DMS114 treated with DMSO at 0.1 percent for 48 hours (cell line): ENCODE measurements around the gene PRKCE.

Experiments
- DNase-seq: peaks from one replicate; lab custom pipeline; 2025; ENCODE audit not compliant: unreplicated experiment; lab: John Stamatoyannopoulos, UW

The PRKCE gene

GRCh38 chr2:45776160-45776955 lies 124.9 kb downstream of the PRKCE start:
- DNase-seq: no peak

- DNase-seq: no peak
Observed at GRCh38 chr2:45777996-45778719, 126.7 kb downstream of the PRKCE start.

GRCh38 chr2:45778720-45779171 lies 127.3 kb downstream of the PRKCE start:
- no peak for DNase-seq

GRCh38 chr2:45780541-45781463 lies 129.3 kb downstream of the PRKCE start:
- no peak for DNase-seq

GRCh38 chr2:45781464-45781811 lies 130.0 kb downstream of the PRKCE start:
- no peak for DNase-seq

- DNase-seq: no peak
Observed at GRCh38 chr2:45782436-45782835, 131.0 kb downstream of the PRKCE start.

- no peak for DNase-seq
Observed at GRCh38 chr2:45782986-45783385, 131.5 kb downstream of the PRKCE start.

- DNase-seq: no peak
Observed at GRCh38 chr2:45786030-45786835, 134.8 kb downstream of the PRKCE start.

- DNase-seq: no peak
Observed at GRCh38 chr2:45786836-45787357, 135.4 kb downstream of the PRKCE start.

- DNase-seq: no peak
Observed at GRCh38 chr2:45788401-45788800, 136.9 kb downstream of the PRKCE start.

- no peak for DNase-seq
Observed at GRCh38 chr2:45789317-45789716, 137.8 kb downstream of the PRKCE start.

GRCh38 chr2:45789961-45790723 lies 138.7 kb downstream of the PRKCE start:
- no peak for DNase-seq

GRCh38 chr2:45793305-45793962 lies 142.0 kb downstream of the PRKCE start:
- no peak for DNase-seq

- no peak for DNase-seq
Observed at GRCh38 chr2:45794134-45794617, 142.7 kb downstream of the PRKCE start.

- DNase-seq: no peak
Observed at GRCh38 chr2:45796500-45796899, 145.0 kb downstream of the PRKCE start.

GRCh38 chr2:45797451-45798230 lies 146.2 kb downstream of the PRKCE start:
- no peak for DNase-seq

- DNase-seq: no peak
Observed at GRCh38 chr2:45799679-45800381, 148.4 kb downstream of the PRKCE start.
